Natural killer cell (primary cell): Measurements from ENCODE around the gene FARS2. TPM values are rescaled to one million over a fixed set of nuclear protein-coding genes. Genes with fewer than 3 reads are reported as not detected.

Experiments used
- ATAC-seq, 3 donors: fragments of 150-1000 bp in 2 of 3; fragments of 200-7000 bp in 1 of 3; cut with Tn5 transposase; 1 replicate in 1 of 3; 2 replicates in 2 of 3; pipeline ENCODE4 v1.10.0; 2021; ENCODE audit warnings: mild to moderate bottlenecking in 2 of 3, moderate library complexity in 2 of 3
- DNase-seq, 2 donors: peaks; one replicate each; pipeline versions ENCODE4 v3.0.0 to v3.0.0-alpha.2; 2013 to 2021; ENCODE audit warnings: mixed read lengths in 1 of 2
- H3K27ac ChIP-seq: one replicate; pipeline ENCODE4 v1.5.1; 2013; ENCODE audit warnings: mild to moderate bottlenecking, low read length
- H3K27me3 ChIP-seq: one replicate; pipeline ENCODE4 v1.6.1; 2013; ENCODE audit warnings: low read length; ENCODE audit not compliant: control insufficient read depth, insufficient read depth
- H3K36me3 ChIP-seq: one replicate; pipeline ENCODE4 v1.6.1; 2013; ENCODE audit warnings: low read length; ENCODE audit not compliant: control insufficient read depth, insufficient read depth
- H3K4me1 ChIP-seq: one replicate; pipeline ENCODE4 v1.6.1; 2013; ENCODE audit warnings: low read length; ENCODE audit not compliant: control insufficient read depth, insufficient read depth
- H3K4me3 ChIP-seq: one replicate; pipeline ENCODE4 v1.5.1; 2013; ENCODE audit warnings: low read length
- H3K9me3 ChIP-seq: one replicate; pipeline ENCODE4 v1.6.1; 2013; ENCODE audit warnings: low read length; ENCODE audit not compliant: control insufficient read depth, insufficient read depth
- H3K27ac Mint-ChIP-seq, 2 donors: one replicate each; pipeline ENCODE4 v1.8.0; 2022; ENCODE audit warnings: mild to moderate bottlenecking in 2 of 2, mixed read lengths in 2 of 2, moderate library complexity in 1 of 2
- H3K27me3 Mint-ChIP-seq, 2 donors: one replicate each; pipeline ENCODE4 v1.8.0; 2022; ENCODE audit warnings: low read depth in 2 of 2, mixed read lengths in 2 of 2
- H3K36me3 Mint-ChIP-seq: one replicate; pipeline ENCODE4 v1.8.0; 2022; ENCODE audit warnings: mixed read lengths
- H3K4me1 Mint-ChIP-seq, 2 donors: one replicate each; pipeline ENCODE4 v1.8.0; 2022; ENCODE audit warnings: mixed read lengths in 2 of 2
- H3K4me3 Mint-ChIP-seq: one replicate; pipeline ENCODE4 v1.8.0; 2022; ENCODE audit warnings: mild to moderate bottlenecking, moderate library complexity, mixed read lengths
- H3K9me3 Mint-ChIP-seq, 2 donors: one replicate each; pipeline ENCODE4 v1.8.0; 2022; ENCODE audit warnings: mixed read lengths in 2 of 2
- CTCF ChIP-seq: fragments of 200-600 bp; IDR thresholded peaks from one replicate; pipeline ENCODE4 v1.8.0; 2022; ENCODE audit warnings: antibody characterized with exemption
- WGBS: methylation state at CpG from one replicate; pipeline ENCODE4 v1.1.7; 2013; ENCODE audit warnings: missing lambda C conversion rate; ENCODE audit not compliant: insufficient coverage; 5-methylcytosine and 5-hydroxymethylcytosine counted together
- intact Hi-C: fragments of 100-400 bp; cut with micrococcal nuclease; formaldehyde crosslinking; loops from one replicate; pipeline ENCODE4 v1.14.2; 2022
- total RNA-seq, 4 donors: library from RNA; stranded (reverse); fragments of 120-200 nt in 1 of 4; gene quantifications; one replicate each; pipeline versions ENCODE4 v1.2.3 to v1.2.4, GENCODE V29; 2013 to 2022

Gene FARS2
- total RNA-seq, 3 donors from 2014 or later (not counting 1 experiment from before 2014, with no cell fraction given), result 15.3 to 24.8 (median 22.7) TPM

DNA sequence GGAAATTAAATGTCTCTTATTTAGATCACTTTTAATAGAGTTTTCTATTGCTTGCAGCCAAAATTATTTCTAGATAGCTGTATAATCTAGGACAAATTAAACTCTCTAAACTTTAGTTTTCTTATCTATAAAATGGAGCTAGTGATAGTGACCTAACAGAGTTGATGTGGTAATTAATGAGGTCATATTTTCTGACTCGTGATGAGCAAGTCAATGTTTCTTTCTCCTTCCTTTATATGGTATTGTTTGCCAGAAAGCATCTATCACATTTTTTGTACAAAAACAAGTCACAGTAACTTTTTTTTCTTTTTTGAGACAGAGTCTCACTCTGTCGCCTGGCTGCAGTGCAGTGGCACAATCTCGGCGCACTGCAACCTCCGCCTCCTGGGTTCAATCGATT, 267.7 kb downstream of the FARS2 start:
- H3K4me3 ChIP-seq, result no peak overlapping the region
- no peaks in the 10 kb centered on the region for H3K4me1 ChIP-seq
- H3K27me3 ChIP-seq, result no peaks in the 10 kb centered on the region
- no peaks in the 10 kb centered on the region for H3K9me3 ChIP-seq
- no peaks in the 10 kb centered on the region for H3K36me3 ChIP-seq
- WGBS, result 98% methylated on average over 5 of the region's 6 CpGs
- Mint-ChIP-seq H3K27me3 (no peaks in the 10 kb centered on the region), H3K4me1 (peaks cover 8 to 9% of the 10 kb centered on the region in 2 donors), H3K36me3 (no peaks in the 10 kb centered on the region), H3K4me3 (no peak overlapping the region), H3K9me3 (no peaks in the 10 kb centered on the region), H3K27ac (no peak overlapping the region)
- intact Hi-C loops, result no loop called here
- no peak for TF ChIP-seq CTCF
- H3K27ac ChIP-seq, result no peak overlapping the region
- DNase-seq (no peak), ATAC-seq (no peak)

- H3K9me3 Mint-ChIP-seq, result no peaks in the 10 kb centered on the region
- intact Hi-C loops, result no loop called here
- WGBS, result 79% methylated on average over 1 of the region's 1 CpG
- Histone ChIP-seq H3K4me3 (no peak overlapping the region), H3K36me3 (no peaks in the 10 kb centered on the region), H3K27me3 (no peaks in the 10 kb centered on the region), H3K27ac (no peak overlapping the region), H3K4me1 (no peaks in the 10 kb centered on the region), H3K9me3 (no peaks in the 10 kb centered on the region)
- TF ChIP-seq CTCF, result no peak
- ATAC-seq (no peak), DNase-seq (no peak)
- no peak overlapping the region for H3K27ac Mint-ChIP-seq
- no peak overlapping the region for H3K4me3 Mint-ChIP-seq
- H3K4me1 Mint-ChIP-seq, result peaks cover 6 to 10% of the 10 kb centered on the region in 2 donors
- H3K36me3 Mint-ChIP-seq, result no peaks in the 10 kb centered on the region
- H3K27me3 Mint-ChIP-seq, result no peaks in the 10 kb centered on the region
These were observed 268.4 kb downstream of the FARS2 start for GRCh38 chr6:5529733-5530132.

DNA sequence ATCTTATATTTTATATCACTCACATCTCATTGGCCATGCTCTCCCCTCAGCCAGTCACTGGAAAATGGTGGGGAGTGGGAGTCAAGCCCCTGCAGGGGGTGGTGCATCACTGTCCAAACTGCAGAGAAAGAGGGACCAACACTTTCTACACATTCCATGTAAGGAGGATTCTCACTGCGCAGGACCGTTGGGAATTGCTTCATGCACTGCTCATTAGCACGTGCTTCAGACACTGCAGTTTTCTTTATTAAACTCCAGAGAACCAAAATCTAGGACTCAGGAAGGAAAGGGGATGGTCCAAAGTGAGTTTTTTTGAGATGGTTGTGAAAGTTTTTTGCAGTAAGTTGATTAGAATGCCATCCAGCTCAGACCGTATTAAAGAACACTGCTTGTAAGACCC, 269.8 kb downstream of the FARS2 start:
- TF ChIP-seq CTCF, result no peak
- Histone ChIP-seq H3K9me3 (no peaks in the 10 kb centered on the region), H3K36me3 (no peaks in the 10 kb centered on the region), H3K4me1 (no peaks in the 10 kb centered on the region), H3K27ac (no peak overlapping the region), H3K4me3 (no peak overlapping the region), H3K27me3 (no peaks in the 10 kb centered on the region)
- intact Hi-C loops, result no loop called here
- Mint-ChIP-seq H3K4me1 (peaks cover 15 to 18% of the 10 kb centered on the region in 2 donors), H3K27me3 (no peaks in the 10 kb centered on the region), H3K9me3 (no peaks in the 10 kb centered on the region), H3K36me3 (no peaks in the 10 kb centered on the region), H3K4me3 (no peak overlapping the region), H3K27ac (no peak overlapping the region)
- ATAC-seq (no peak), DNase-seq (no peak)
- WGBS, result 96% methylated on average over 4 of the region's 4 CpGs

GRCh38 chr6:5531853-5532375, 270.6 kb downstream of the FARS2 start:
- WGBS, result 77% methylated on average over 4 of the region's 6 CpGs
- Mint-ChIP-seq H3K4me1 (peaks cover 15 to 18% of the 10 kb centered on the region in 2 donors), H3K4me3 (no peak overlapping the region), H3K27me3 (no peaks in the 10 kb centered on the region), H3K27ac (no peak overlapping the region), H3K36me3 (no peaks in the 10 kb centered on the region), H3K9me3 (no peaks in the 10 kb centered on the region)
- H3K4me3 ChIP-seq, result no peak overlapping the region
- no peak overlapping the region for H3K27ac ChIP-seq
- DNase-seq (no peak), ATAC-seq (no peak)
- no peak for TF ChIP-seq CTCF
- no peaks in the 10 kb centered on the region for H3K36me3 ChIP-seq
- no peaks in the 10 kb centered on the region for H3K9me3 ChIP-seq
- no peaks in the 10 kb centered on the region for H3K27me3 ChIP-seq
- intact Hi-C loops, result no loop called here
- no peaks in the 10 kb centered on the region for H3K4me1 ChIP-seq
